Keratinocyte (primary cell): Measurements from ENCODE around the gene TBL1XR1. TPM values are rescaled to one million over a fixed set of nuclear protein-coding genes. Genes with fewer than 3 reads are reported as not detected.

Experiments used
- DNase-seq: peaks from one replicate; pipeline ENCODE4 v3.0.0-alpha.2; 2011; ENCODE audit warnings: low read depth, missing footprints, low spot score
- FAIRE-seq: peaks from 2 replicates; lab custom pipeline; 2011; peaks lifted over from hg19 to GRCh38; lab: Jason Lieb, UNC
- H2AFZ ChIP-seq: 2 replicates; pipeline ENCODE4 v1.6.0; 2012; ENCODE audit warnings: low read length, control low read depth, inconsistent platforms; ENCODE audit not compliant: control insufficient read depth
- H3K27ac ChIP-seq: 2 replicates; pipeline ENCODE4 v1.5.1; 2011; ENCODE audit warnings: low read length; ENCODE audit not compliant: control insufficient read depth, insufficient read depth
- H3K27me3 ChIP-seq: 3 replicates; pipeline ENCODE4 v1.6.0; 2011; ENCODE audit warnings: low read length; ENCODE audit not compliant: control insufficient read depth, insufficient read depth; ENCODE audit errors: extremely low read depth
- H3K36me3 ChIP-seq, 2 experiments: 2 replicates in 1 of 2; 3 replicates in 1 of 2; pipeline ENCODE4 v1.5.1; 2011; ENCODE audit warnings: low read length in 2 of 2, mild to moderate bottlenecking in 1 of 2; ENCODE audit not compliant: control insufficient read depth in 2 of 2, insufficient read depth in 2 of 2; ENCODE audit errors: extremely low read depth in 1 of 2
- H3K4me1 ChIP-seq: 3 replicates; pipeline ENCODE4 v1.5.1; 2011; ENCODE audit warnings: low read length; ENCODE audit not compliant: control insufficient read depth, insufficient read depth; ENCODE audit errors: extremely low read depth
- H3K4me2 ChIP-seq: 3 replicates; pipeline ENCODE4 v1.6.0; 2011; ENCODE audit warnings: low read depth, low read length; ENCODE audit not compliant: control insufficient read depth, insufficient read depth; ENCODE audit errors: extremely low read depth
- H3K4me3 ChIP-seq, 3 experiments: fragments of 200-600 bp in 1 of 3; sonication (generic) in 1 of 3; 2 replicates in 2 of 3; 3 replicates in 1 of 3; pipeline ENCODE4 v1.5.1; 2011 to 2016; ENCODE audit warnings: low read length in 3 of 3, mild to moderate bottlenecking in 3 of 3, control low read depth in 2 of 3, inconsistent platforms in 1 of 3, low read depth in 1 of 3, mixed read lengths in 1 of 3, mixed run types in 1 of 3, moderate library complexity in 1 of 3; ENCODE audit not compliant: control insufficient read depth in 2 of 3, insufficient read depth in 2 of 3; ENCODE audit errors: extremely low read depth in 1 of 3
- H3K79me2 ChIP-seq: 2 replicates; pipeline ENCODE4 v1.6.0; 2012; ENCODE audit warnings: low read length; ENCODE audit not compliant: control insufficient read depth, insufficient read depth
- H3K9ac ChIP-seq: 3 replicates; pipeline ENCODE4 v1.6.0; 2011; ENCODE audit warnings: low read length; ENCODE audit not compliant: control insufficient read depth, insufficient read depth; ENCODE audit errors: extremely low read depth
- H3K9me1 ChIP-seq: 3 replicates; pipeline ENCODE4 v1.6.0; 2011; ENCODE audit warnings: low read length; ENCODE audit not compliant: control insufficient read depth, insufficient read depth; ENCODE audit errors: extremely low read depth
- H3K9me3 ChIP-seq: 2 replicates; pipeline ENCODE4 v1.5.1; 2012; ENCODE audit warnings: low read depth, low read length; ENCODE audit not compliant: control insufficient read depth
- H4K20me1 ChIP-seq: 3 replicates; pipeline ENCODE4 v1.6.0; 2011; ENCODE audit warnings: low read length; ENCODE audit not compliant: control insufficient read depth, insufficient read depth; ENCODE audit errors: extremely low read depth
- CTCF ChIP-seq, 3 experiments: IDR thresholded peaks in 1 of 3; conservative IDR thresholded peaks in 1 of 3; optimal IDR thresholded peaks in 1 of 3; 2 replicates in 2 of 3; 3 replicates in 1 of 3; pipeline versions ENCODE3 to v1.5.1; 2011; ENCODE audit warnings: low read length in 3 of 3, mild to moderate bottlenecking in 3 of 3, moderate library complexity in 2 of 3, control low read depth in 1 of 3, inconsistent platforms in 1 of 3; ENCODE audit not compliant: insufficient read depth in 2 of 3; ENCODE audit errors: extremely low read depth in 1 of 3
- EZH2 ChIP-seq: IDR thresholded peaks from one replicate; pipeline ENCODE4 v1.6.1; 2012; ENCODE audit warnings: inconsistent platforms, mild to moderate bottlenecking, low read length, moderate library complexity
- dilution Hi-C: fragments of 300-500 bp; cut with MboI; formaldehyde crosslinking; loops from one replicate; pipeline ENCODE4 v1.7.0; 2020; ENCODE audit warnings: low sequenced_read_pairs; ENCODE audit not compliant: extremely low pct_ligation_motif_present
- polyA plus RNA-seq, 5 experiments: library from polyadenylated mRNA; depleted of rRNA in 3 of 5; stranded (reverse) in 3 of 5; stranded (forward) in 1 of 5; unstranded in 1 of 5; fragments of >200 nt; gene quantifications; 1 replicate in 1 of 5; 2 replicates in 3 of 5; 3 replicates in 1 of 5; pipeline versions ENCODE4 v1.2.1 to v1.2.3, GENCODE V29; 2011 to 2012; ENCODE audit warnings: missing spikeins in 2 of 5, low read depth in 1 of 5, low replicate concordance in 1 of 5

Gene TBL1XR1
- polyA plus RNA-seq, 1 donor (not counting 4 experiments of a cell fraction or from before 2014, with no cell fraction given) = 169 TPM

- Histone ChIP-seq H3K4me2 (peak overlapping the region; percentile 70), H4K20me1 (peaks cover 6% of the 10 kb centered on the region), H3K79me2 (peaks cover 94% of the 10 kb centered on the region), H2AFZ (no peak overlapping the region), H3K27me3 (no peaks in the 10 kb centered on the region), H3K9me1 (no peaks in the 10 kb centered on the region), H3K36me3 (no peaks in the 10 kb centered on the region), H3K9me3 (no peaks in the 10 kb centered on the region), H3K4me1 (peaks cover 38% of the 10 kb centered on the region), H3K27ac (peak overlapping the region; percentile 57), H3K4me3 (peak overlapping the region in 2 of 3 experiments; percentile 10 to 25), H3K9ac (peak overlapping the region; percentile 46)
- TF ChIP-seq CTCF (optimal IDR thresholded peaks at IDR 0.05 in 1 of 3, IDR thresholded peaks at IDR 0.05 in 1 of 3, conservative IDR thresholded peaks at IDR 0.05 in 1 of 3; ENCODE audit: extremely low read depth in 1 of 3, insufficient read depth in 2 of 3, low read length in 3 of 3) = no peak
- TF ChIP-seq EZH2 = no peak
- DNase-seq (no peak), FAIRE-seq (peak; percentile 60)
- dilution Hi-C loops = no loop called here
Measured at GRCh38 chr3:177150970-177151627, 46.2 kb downstream of the TBL1XR1 start.

- H3K27me3 ChIP-seq = no peaks in the 10 kb centered on the region
- TF ChIP-seq CTCF (optimal IDR thresholded peaks at IDR 0.05 in 1 of 3, IDR thresholded peaks at IDR 0.05 in 1 of 3, conservative IDR thresholded peaks at IDR 0.05 in 1 of 3; ENCODE audit: extremely low read depth in 1 of 3, insufficient read depth in 2 of 3, low read length in 3 of 3) = no peak
- no peak for TF ChIP-seq EZH2
- DNase-seq (no peak), FAIRE-seq (no peak)
- no peak overlapping the region for H2AFZ ChIP-seq
- H3K9ac ChIP-seq = peak overlapping the region; percentile 60
- peaks cover 45% of the 10 kb centered on the region for H3K4me1 ChIP-seq
- no peaks in the 10 kb centered on the region for H3K9me3 ChIP-seq
- peaks cover 6% of the 10 kb centered on the region for H4K20me1 ChIP-seq
- no peaks in the 10 kb centered on the region for H3K36me3 ChIP-seq
- H3K4me3 ChIP-seq = peak overlapping the region in 2 of 3 experiments; percentile 3 to 10
- H3K4me2 ChIP-seq = peak overlapping the region; percentile 70
- H3K27ac ChIP-seq = peak overlapping the region; percentile 57
- H3K9me1 ChIP-seq = no peaks in the 10 kb centered on the region
- peaks cover 94% of the 10 kb centered on the region for H3K79me2 ChIP-seq
- dilution Hi-C loops = no loop called here
Measured at GRCh38 chr3:177150218-177150916, 46.9 kb downstream of the TBL1XR1 start.
